ENCODE data around the gene AGAP1.

Gene AGAP1

DNA sequence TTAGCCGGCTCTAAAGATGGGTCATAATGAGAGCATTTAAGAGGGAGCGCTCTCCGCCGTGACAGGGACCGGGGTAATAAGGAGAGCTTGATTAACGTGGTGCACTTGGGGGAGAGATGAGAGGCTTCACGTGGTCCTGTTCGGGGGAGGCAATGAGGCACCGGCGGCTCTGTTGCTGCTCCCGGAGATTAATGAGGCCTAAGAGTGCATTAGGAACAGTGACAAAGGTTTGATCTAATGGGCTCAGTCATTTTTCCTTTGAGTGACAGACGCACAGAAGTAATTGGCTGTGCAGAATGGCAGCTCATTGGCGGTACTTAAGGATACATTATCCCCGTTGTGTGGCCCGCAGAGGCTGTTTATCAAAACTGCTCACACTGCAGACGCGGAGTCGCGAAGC, 423.7 kb downstream of the AGAP1 start:
- no peak overlapping the region for H3K27ac ChIP-seq
- TF ChIP-seq, protein P1, sequence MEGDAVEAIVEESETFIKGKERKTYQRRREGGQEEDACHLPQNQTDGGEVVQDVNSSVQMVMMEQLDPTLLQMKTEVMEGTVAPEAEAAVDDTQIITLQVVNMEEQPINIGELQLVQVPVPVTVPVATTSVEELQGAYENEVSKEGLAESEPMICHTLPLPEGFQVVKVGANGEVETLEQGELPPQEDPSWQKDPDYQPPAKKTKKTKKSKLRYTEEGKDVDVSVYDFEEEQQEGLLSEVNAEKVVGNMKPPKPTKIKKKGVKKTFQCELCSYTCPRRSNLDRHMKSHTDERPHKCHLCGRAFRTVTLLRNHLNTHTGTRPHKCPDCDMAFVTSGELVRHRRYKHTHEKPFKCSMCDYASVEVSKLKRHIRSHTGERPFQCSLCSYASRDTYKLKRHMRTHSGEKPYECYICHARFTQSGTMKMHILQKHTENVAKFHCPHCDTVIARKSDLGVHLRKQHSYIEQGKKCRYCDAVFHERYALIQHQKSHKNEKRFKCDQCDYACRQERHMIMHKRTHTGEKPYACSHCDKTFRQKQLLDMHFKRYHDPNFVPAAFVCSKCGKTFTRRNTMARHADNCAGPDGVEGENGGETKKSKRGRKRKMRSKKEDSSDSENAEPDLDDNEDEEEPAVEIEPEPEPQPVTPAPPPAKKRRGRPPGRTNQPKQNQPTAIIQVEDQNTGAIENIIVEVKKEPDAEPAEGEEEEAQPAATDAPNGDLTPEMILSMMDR (conservative IDR thresholded peaks at IDR 0.05), result no peak

DNA sequence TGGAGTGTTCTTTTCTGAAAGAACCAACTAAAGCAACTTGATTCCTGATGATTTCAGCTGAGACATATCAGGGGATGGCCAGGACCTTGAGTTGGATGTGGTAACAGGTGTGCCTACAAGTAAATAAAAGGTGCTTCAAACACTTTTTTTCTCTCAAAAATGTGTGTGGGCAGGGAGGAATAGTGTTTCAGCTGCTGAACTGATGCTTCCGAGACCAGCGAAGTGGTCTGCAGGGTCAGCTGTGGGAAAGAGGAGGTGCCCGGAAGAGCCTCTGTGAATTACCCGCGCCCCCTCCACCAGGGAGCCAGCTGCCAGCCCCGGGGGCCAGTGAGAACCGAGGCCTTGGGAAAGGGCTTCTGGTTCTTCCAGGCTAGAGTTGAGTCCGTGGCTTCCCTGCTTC, 425.0 kb downstream of the AGAP1 start:
- no peak overlapping the region for H3K27ac ChIP-seq
- TF ChIP-seq, protein P1 (conservative IDR thresholded peaks at IDR 0.05), result no peak

DNA sequence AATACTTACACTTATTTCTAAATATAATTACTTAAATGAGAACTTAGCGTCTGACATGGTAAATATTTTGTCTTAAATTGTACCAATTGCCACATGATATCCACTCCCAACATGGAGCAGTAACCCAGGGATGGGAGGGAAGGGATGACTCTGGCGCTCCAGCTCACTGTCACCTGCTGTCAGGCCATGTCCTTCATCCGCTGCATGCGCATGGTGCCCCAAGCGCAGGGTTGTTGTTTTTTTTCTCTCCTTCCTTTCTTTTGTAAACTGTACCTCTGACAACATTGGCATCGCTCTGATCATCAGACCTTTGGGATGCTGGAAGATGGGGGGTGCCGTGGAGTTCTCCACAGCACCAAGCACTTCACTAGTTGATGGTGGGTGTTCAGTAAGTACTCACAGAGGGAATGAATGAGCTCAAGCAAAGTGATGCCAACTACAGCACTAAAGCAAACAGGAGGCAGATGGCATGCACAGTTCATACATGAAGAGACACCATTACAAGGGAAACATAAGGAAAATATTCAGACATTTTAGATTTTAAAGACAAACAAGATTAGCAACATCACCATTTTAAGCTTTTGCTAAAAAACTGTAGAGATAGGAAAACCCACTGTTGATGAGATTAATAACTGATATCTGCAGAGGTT, 426.5 kb downstream of the AGAP1 start:
- TF ChIP-seq, protein P1 (conservative IDR thresholded peaks at IDR 0.05), result no peak
- H3K27ac ChIP-seq, result no peak overlapping the region

DNA sequence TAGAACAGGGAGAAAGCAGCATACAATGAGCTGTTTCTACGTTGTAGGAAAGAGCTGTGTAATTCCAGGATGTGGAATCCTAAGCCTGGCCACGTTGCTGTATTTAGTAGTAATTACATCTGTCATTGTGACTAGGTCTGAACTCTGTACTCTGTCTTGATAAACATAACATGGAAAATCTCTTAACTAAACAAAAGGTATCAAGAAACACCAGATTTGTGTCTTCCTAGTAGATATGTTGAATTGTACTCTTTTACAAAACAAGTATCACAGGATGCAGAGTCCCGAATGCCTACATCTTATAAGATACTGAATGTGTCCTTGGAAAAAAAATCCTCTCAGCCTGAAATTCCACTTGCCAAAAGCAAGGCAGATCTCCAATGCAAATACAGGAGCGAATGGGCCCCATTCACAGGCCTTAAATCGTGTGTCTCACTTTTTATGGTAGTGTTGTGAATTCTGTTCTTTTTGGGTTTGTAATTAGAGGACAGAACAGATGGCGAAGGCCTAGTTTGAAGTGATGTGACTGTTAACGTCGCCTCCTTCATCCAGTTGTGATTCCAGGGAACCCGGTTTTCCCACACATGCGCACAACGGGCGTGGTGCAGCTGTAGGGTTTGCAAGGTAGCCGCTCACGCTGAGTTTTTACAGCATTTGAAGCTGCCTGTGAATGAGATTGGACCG, 427.8 kb downstream of the AGAP1 start:
- no peak overlapping the region for H3K27ac ChIP-seq

DNA sequence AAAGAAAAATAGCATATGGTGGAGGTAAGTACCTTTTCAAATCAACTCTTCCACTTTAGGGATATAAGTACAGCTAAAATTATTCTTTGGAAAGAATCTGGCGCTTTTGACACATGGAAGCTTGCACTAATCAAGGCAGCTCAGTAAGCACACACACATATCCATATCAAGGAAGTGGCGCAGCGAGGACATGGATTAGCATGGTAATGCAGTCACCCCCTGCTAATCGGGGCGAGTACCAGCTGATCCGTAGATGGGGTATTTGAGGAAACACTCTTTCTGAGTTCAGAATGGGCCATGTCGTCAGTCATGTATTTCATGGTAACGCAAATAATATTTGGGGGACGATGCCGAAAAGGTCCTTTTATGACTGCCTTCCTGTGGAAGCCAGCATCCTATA, 429.0 kb downstream of the AGAP1 start:
- TF ChIP-seq, protein P1 (conservative IDR thresholded peaks at IDR 0.05), result no peak
- no peak overlapping the region for H3K27ac ChIP-seq

More for the DNA sequence above, 427.8 kb downstream of the AGAP1 start:
- TF ChIP-seq, protein P1 (conservative IDR thresholded peaks at IDR 0.05), result no peak

DNA sequence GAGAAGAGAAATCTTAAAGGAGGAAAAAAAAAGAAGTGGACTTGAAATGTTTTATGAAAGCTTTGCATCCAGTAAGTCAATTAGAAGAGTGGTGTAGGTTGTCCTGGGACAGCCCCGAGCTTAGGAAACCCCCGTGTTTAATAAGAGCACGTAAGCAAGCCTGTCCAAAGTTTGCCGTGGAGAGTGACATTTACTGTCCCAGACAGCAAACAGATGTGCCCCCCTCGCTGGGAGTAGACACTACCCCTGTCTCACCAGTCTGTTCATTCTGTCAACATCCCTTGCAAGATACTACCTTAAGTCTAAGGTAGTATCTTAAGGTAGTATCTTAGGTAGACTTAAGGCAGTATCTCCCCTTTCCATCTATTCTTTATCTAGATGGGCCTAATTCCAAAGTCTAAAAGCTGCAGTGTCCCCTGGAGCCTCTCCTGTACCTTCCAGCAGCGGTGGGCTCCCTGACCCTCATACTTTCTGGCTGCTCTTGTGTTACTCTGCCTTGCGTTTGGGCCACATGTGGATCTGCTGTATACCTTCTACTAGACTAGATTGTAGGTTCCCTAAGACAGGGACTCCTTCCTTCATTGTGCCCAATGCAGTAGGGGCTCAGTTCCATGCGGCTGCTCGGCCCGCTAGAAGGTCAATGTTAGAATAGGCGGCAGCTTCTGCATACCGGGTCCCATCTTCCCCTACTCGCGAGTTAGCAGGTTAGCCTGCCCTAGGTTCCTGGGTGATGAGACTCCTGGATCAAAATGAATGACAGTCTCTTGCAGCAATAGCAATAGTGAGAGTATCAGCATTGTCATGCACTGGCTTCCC, 430.2 kb downstream of the AGAP1 start:
- TF ChIP-seq, protein P1 (conservative IDR thresholded peaks at IDR 0.05), result no peak

DNA sequence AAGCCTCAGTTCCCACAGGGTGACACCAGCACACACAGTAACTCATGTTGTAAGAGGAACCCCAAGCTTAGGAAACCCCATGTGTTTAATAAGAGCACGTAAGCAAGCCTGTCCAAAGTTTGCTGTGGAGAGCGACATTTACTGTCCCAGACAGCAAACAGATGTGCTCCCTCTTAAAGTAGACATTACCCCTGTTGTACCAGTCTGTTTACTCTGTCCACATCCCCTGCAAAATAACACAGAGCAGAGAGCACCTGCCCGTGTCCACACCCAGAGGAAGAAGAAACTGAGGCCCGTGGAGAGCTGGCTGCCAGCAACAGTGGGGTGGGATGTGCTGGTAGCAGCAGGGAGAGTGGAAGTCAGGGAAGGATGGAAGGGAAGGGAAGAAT, 430.8 kb downstream of the AGAP1 start:
- no peak overlapping the region for H3K27ac ChIP-seq
- TF ChIP-seq, protein P1 (conservative IDR thresholded peaks at IDR 0.05), result no peak

More for the DNA sequence above, 430.2 kb downstream of the AGAP1 start:
- H3K27ac ChIP-seq, result no peak overlapping the region

All from VCaP (cell line).